HepG2 (cell line): Measurements from ENCODE around the gene KRT38. TPM values are rescaled to one million over a fixed set of nuclear protein-coding genes. Genes with fewer than 3 reads are reported as not detected.

Experiments
- ATAC-seq: fragments of 200-7000 bp; cut with Tn5 transposase; 3 replicates; pipeline ENCODE4 v1.9.1; 2020; ENCODE audit warnings: mild to moderate bottlenecking, moderate library complexity
- BruUV-seq: library from RNA; stranded (reverse); fragments of 400-500 nt; replicated peaks from 2 replicates; lab custom pipeline; 2021; lab: Mats Ljungman, UMichigan
- CTCF ChIA-PET: fragments of 300-600 bp; formaldehyde crosslinking; extraction: SDS; loops from one replicate; lab custom pipeline; 2021; ENCODE audit warnings: low total read pairs, inconsistent platforms, low intra/inter-chr PET ratio; lab: Yijun Ruan, JAX
- POLR2A ChIA-PET: fragments of 350-600 bp; sonication (Branson Sonifier 250); formaldehyde crosslinking; loops from one replicate; lab custom pipeline; 2020; ENCODE audit warnings: antibody characterized with exemption, inconsistent platforms; lab: Yijun Ruan, JAX
- DNase-seq: peaks from one replicate; pipeline ENCODE4 v3.0.0-alpha.2; 2015; ENCODE audit warnings: low spot score
- FAIRE-seq: peaks from 3 replicates; lab custom pipeline; 2011; peaks lifted over from hg19 to GRCh38; lab: Jason Lieb, UNC
- H2AFZ ChIP-seq: one replicate; pipeline ENCODE4 v1.6.1; 2011; ENCODE audit warnings: low read length, inconsistent platforms
- H3K27ac ChIP-seq: fragments of 300-600 bp; 3 replicates; pipeline ENCODE4 v1.8.0; 2011; ENCODE audit warnings: mixed run types, mild to moderate bottlenecking, mixed read lengths, low read length, inconsistent platforms; ENCODE audit not compliant: insufficient read depth; ENCODE audit errors: extremely low read length
- H3K27me3 ChIP-seq, 2 experiments: fragments of 200-600 bp in 1 of 2; 2 replicates in 1 of 2; 3 replicates in 1 of 2; pipeline versions ENCODE4 v1.6.0 to v1.8.0; 2011; ENCODE audit warnings: low read length in 2 of 2, mild to moderate bottlenecking in 2 of 2, moderate library complexity in 2 of 2, inconsistent platforms in 1 of 2; ENCODE audit not compliant: insufficient read depth in 2 of 2, control insufficient read depth in 1 of 2
- H3K36me3 ChIP-seq, 2 experiments: fragments of 200-600 bp in 1 of 2; replicated peaks in 1 of 2; 2 replicates in 1 of 2; 3 replicates in 1 of 2; pipeline versions ENCODE4 v1.5.1 to v1.8.0; 2011; ENCODE audit warnings: low read length in 2 of 2, inconsistent platforms in 1 of 2; ENCODE audit not compliant: insufficient read depth in 2 of 2, control insufficient read depth in 1 of 2
- H3K4me1 ChIP-seq: 2 replicates; pipeline ENCODE4 v1.5.1; 2012; ENCODE audit warnings: low read length, inconsistent platforms; ENCODE audit not compliant: insufficient read depth
- H3K4me2 ChIP-seq: 2 replicates; pipeline ENCODE4 v1.6.0; 2011; ENCODE audit warnings: low read depth, low read length, inconsistent platforms
- H3K4me3 ChIP-seq, 3 experiments: fragments of 200-600 bp in 1 of 3; sonication (generic), shearing (Covaris generic) in 1 of 3; replicated peaks in 1 of 3; 2 replicates each; pipeline ENCODE4 v1.5.1; 2011 to 2016; ENCODE audit warnings: low read length in 3 of 3, inconsistent platforms in 2 of 3, low read depth in 2 of 3, mild to moderate bottlenecking in 2 of 3, control low read depth in 1 of 3, mixed read lengths in 1 of 3; ENCODE audit not compliant: insufficient read depth in 1 of 3
- H3K79me2 ChIP-seq: one replicate; pipeline ENCODE4 v1.6.1; 2011; ENCODE audit warnings: low read length, inconsistent platforms; ENCODE audit not compliant: insufficient read depth
- H3K9ac ChIP-seq: 2 replicates; pipeline ENCODE4 v1.6.0; 2011; ENCODE audit warnings: mild to moderate bottlenecking, low read depth, low read length, inconsistent platforms; ENCODE audit not compliant: insufficient read depth
- H3K9me3 ChIP-seq: 2 replicates; pipeline ENCODE4 v1.5.1; 2012; ENCODE audit warnings: mild to moderate bottlenecking, low read length
- H4K20me1 ChIP-seq: 2 replicates; pipeline ENCODE4 v1.6.0; 2011; ENCODE audit warnings: inconsistent platforms, mild to moderate bottlenecking, low read length, moderate library complexity; ENCODE audit not compliant: insufficient read depth
- CEBPG ChIP-seq: IDR thresholded peaks from 2 replicates; pipeline ENCODE4 v1.6.1; 2016
- GTF3A ChIP-seq: sonication (generic); formaldehyde crosslinking; conservative IDR thresholded peaks from 2 replicates; pipeline ENCODE4 v1.4.0; 2020; ENCODE audit warnings: mild to moderate bottlenecking, missing genetic modification reagents
- HHEX ChIP-seq: IDR thresholded peaks from 2 replicates; pipeline ENCODE4 v1.6.1; 2016; ENCODE audit warnings: control low read depth
- HMG20A ChIP-seq: IDR thresholded peaks from 2 replicates; pipeline ENCODE4 v1.6.1; 2016; ENCODE audit warnings: borderline replicate concordance
- PTBP1 ChIP-seq: fragments of 200-400 bp; formaldehyde crosslinking; IDR thresholded peaks from 2 replicates; pipeline ENCODE4 v1.6.1; 2018; ENCODE audit warnings: low read length, low read depth; ENCODE audit not compliant: poor library complexity, severe bottlenecking
- ZBTB46 ChIP-seq: sonication (generic); formaldehyde crosslinking; IDR thresholded peaks from 2 replicates; pipeline ENCODE4 v1.4.0; 2020; ENCODE audit warnings: mild to moderate bottlenecking, missing genetic modification reagents, borderline replicate concordance
- ZNF24 ChIP-seq: fragments of 450-650 bp; IDR thresholded peaks from 2 replicates; pipeline ENCODE4 v1.6.1; 2017; ENCODE audit warnings: antibody characterized with exemption, mild to moderate bottlenecking
- ZNF746 ChIP-seq: sonication (generic); formaldehyde crosslinking; IDR thresholded peaks from 2 replicates; pipeline ENCODE4 v1.8.0; 2022; ENCODE audit warnings: mild to moderate bottlenecking, missing genetic modification reagents
- WGBS: methylation state at CpG from one replicate; pipeline ENCODE4 v1.1.6; 2017; ENCODE audit warnings: low lambda C conversion rate; 5-methylcytosine and 5-hydroxymethylcytosine counted together
- in situ Hi-C: cut with HindIII; loops from 2 replicates; pipeline ENCODE4 v1.10.0; 2017; ENCODE audit warnings: low pct_unique_long_range_greater_than_20kb; ENCODE audit not compliant: extremely low pct_ligation_motif_present
- intact Hi-C: fragments of 100-400 bp; cut with micrococcal nuclease; formaldehyde crosslinking; loops from one replicate; pipeline ENCODE4 v1.10.0; 2022; ENCODE audit not compliant: unreplicated experiment
- polyA plus RNA-seq, 8 experiments: library from polyadenylated mRNA; depleted of rRNA in 3 of 8; stranded (reverse) in 7 of 8; unstranded in 1 of 8; fragments of >200 nt; fragmentation: Illumina TruSeq in 4 of 8; extraction: Trizol in 4 of 8; gene quantifications; 2 replicates each; pipeline versions ENCODE4 v1.2.1 to v1.2.3, GENCODE V29; 2011 to 2016; ENCODE audit warnings: low read depth in 4 of 8, missing spikeins in 1 of 8, mixed read lengths in 1 of 8; ENCODE audit not compliant: insufficient read depth in 1 of 8
- total RNA-seq, 5 experiments: library from RNA; depleted of rRNA; stranded (reverse); fragments of >200 nt; fragmentation: Illumina TruSeq; extraction: Trizol; gene quantifications; 2 replicates each; pipeline ENCODE4 v1.2.3, GENCODE V29; 2016; ENCODE audit warnings: low read depth in 1 of 5
- TF ChIP-seq, protein P1 (sequence below): sonication (generic); formaldehyde crosslinking; IDR thresholded peaks from 2 replicates; pipeline ENCODE4 v1.5.0; 2020; ENCODE audit warnings: mild to moderate bottlenecking, missing genetic modification reagents, moderate library complexity
- TF ChIP-seq, protein P2 (sequence below): sonication (generic); formaldehyde crosslinking; IDR thresholded peaks from 2 replicates; pipeline ENCODE4 v1.4.0; 2020; ENCODE audit warnings: missing genetic modification reagents

KRT38 gene
- total and polyA plus RNA-seq, 2 of the 13 experiments (the other 11 are each of a cell fraction or from before 2014, with no cell fraction given) = not detected

DNA sequence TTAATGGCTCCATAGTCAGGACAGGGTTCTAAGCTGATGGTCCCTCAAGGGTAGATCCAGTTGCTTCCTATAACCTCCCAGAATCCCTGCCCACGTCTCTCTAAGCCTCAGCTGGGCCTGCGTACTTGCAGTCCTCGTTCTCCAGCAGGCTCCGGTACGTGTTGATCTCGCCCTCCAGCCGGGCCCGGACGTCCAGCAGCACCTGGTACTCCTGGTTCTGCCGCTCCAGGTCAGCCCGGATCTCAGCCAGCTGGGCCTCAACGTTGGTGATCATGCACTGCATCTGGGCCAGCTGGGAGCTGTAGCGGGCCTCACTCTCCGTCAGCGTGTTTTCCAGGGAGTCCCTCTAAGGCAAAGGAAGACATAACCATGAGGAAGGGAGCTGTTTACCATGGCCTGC lies 21.9 kb upstream of the KRT38 start (continued):
- TF ChIP-seq, protein P1, sequence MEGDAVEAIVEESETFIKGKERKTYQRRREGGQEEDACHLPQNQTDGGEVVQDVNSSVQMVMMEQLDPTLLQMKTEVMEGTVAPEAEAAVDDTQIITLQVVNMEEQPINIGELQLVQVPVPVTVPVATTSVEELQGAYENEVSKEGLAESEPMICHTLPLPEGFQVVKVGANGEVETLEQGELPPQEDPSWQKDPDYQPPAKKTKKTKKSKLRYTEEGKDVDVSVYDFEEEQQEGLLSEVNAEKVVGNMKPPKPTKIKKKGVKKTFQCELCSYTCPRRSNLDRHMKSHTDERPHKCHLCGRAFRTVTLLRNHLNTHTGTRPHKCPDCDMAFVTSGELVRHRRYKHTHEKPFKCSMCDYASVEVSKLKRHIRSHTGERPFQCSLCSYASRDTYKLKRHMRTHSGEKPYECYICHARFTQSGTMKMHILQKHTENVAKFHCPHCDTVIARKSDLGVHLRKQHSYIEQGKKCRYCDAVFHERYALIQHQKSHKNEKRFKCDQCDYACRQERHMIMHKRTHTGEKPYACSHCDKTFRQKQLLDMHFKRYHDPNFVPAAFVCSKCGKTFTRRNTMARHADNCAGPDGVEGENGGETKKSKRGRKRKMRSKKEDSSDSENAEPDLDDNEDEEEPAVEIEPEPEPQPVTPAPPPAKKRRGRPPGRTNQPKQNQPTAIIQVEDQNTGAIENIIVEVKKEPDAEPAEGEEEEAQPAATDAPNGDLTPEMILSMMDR (CRISPR knock-in tag) = no peak
- no peak for TF ChIP-seq PTBP1
- TF ChIP-seq ZBTB46 (CRISPR knock-in tag) = no peak
- TF ChIP-seq ZNF24 = no peak
- no peak for TF ChIP-seq CEBPG (CRISPR knock-in tag)
- TF ChIP-seq ZNF746 (CRISPR knock-in tag) = no peak

GRCh38 chr17:41457676-41458075 lies 16.9 kb upstream of the KRT38 start:
- POLR2A ChIA-PET = no interaction called here
- no peaks in the 10 kb centered on the region for H3K4me1 ChIP-seq
- CTCF ChIA-PET = no interaction called here
- H3K9me3 ChIP-seq = no peaks in the 10 kb centered on the region
- BruUV-seq = no TSS peak
- no peak overlapping the region for H3K27ac ChIP-seq
- no peak overlapping the region for H3K9ac ChIP-seq
- in situ Hi-C loops = no loop called here
- no peak overlapping the region for H2AFZ ChIP-seq
- peaks cover 0 to 4% of the 10 kb centered on the region in 2 experiments; a peak in 1 of 5 replicates for H3K27me3 ChIP-seq
- TF ChIP-seq GTF3A (no peak), HHEX (CRISPR knock-in tag) (no peak), HMG20A (CRISPR knock-in tag) (no peak)
- TF ChIP-seq, protein P2, sequence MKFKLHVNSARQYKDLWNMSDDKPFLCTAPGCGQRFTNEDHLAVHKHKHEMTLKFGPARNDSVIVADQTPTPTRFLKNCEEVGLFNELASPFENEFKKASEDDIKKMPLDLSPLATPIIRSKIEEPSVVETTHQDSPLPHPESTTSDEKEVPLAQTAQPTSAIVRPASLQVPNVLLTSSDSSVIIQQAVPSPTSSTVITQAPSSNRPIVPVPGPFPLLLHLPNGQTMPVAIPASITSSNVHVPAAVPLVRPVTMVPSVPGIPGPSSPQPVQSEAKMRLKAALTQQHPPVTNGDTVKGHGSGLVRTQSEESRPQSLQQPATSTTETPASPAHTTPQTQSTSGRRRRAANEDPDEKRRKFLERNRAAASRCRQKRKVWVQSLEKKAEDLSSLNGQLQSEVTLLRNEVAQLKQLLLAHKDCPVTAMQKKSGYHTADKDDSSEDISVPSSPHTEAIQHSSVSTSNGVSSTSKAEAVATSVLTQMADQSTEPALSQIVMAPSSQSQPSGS (CRISPR knock-in tag) = no peak
- TF ChIP-seq, all 625 proteins: peak for 0
- no peak for ATAC-seq
- Histone ChIP-seq H4K20me1 (no peaks in the 10 kb centered on the region), H3K4me3 (no peak overlapping the region), H3K79me2 (no peaks in the 10 kb centered on the region), H3K36me3 (no peaks in the 10 kb centered on the region), H3K4me2 (no peak overlapping the region)
- intact Hi-C loops = no loop called here
- no peak for DNase-seq
- FAIRE-seq = no peak
- WGBS = 5% methylated on average over 4 of the region's 4 CpGs
